ENCODE results near the gene DVL1. TPM values are rescaled to one million over a fixed set of nuclear protein-coding genes. Genes with fewer than 3 reads are reported as not detected.
A peak's percentile ranks its signal among the peaks of the same experiment; 100 is the strongest.

Gene DVL1
- total and polyA plus RNA-seq, 9 of the 15 experiments (the other 6 are each of a cell fraction or from before 2014, with no cell fraction given) = 0.62 to 135 (median 24.3) TPM

- TF ChIP-seq BMI1 (IDR thresholded peaks at IDR 0.05; ENCODE audit: low read length) (no peak), SP1 (CRISPR knock-in tag; IDR thresholded peaks at IDR 0.05) (peak; percentile 25; the same call in 1 of the 2 replicates), ZNF584 (CRISPR knock-in tag; IDR thresholded peaks at IDR 0.05; ENCODE audit: low read depth) (no peak), ATF7 (IDR thresholded peaks at IDR 0.05) (peak; percentile 28; the same call in 1 of the 2 replicates), ATF3 (IDR thresholded peaks at IDR 0.05) (peak; percentile 85), ATF3 (CRISPR knock-in tag; conservative IDR thresholded peaks at IDR 0.05) (no peak), CCNT2 (IDR thresholded peaks at IDR 0.05; ENCODE audit: borderline replicate concordance, extremely low read depth, insufficient read length, low read depth, low read length) (peak; percentile 19), ZNF785 (CRISPR knock-in tag; IDR thresholded peaks at IDR 0.05) (no peak), PHF20 (IDR thresholded peaks at IDR 0.05; ENCODE audit: partially characterized antibody) (no peak), ZBTB33 (CRISPR knock-in tag; IDR thresholded peaks at IDR 0.05) (peak; percentile 46; the same call in 1 of the 2 replicates), REST (IDR thresholded peaks at IDR 0.05; ENCODE audit: borderline replicate concordance) (0 out of 2 replicates have a peak, but pooled peaks have one; percentile 23), REST (CRISPR knock-in tag; IDR thresholded peaks at IDR 0.05; ENCODE audit: low read depth) (no peak), SFPQ (IDR thresholded peaks at IDR 0.05; ENCODE audit: low read depth, low read length) (no peak)
These were observed 43.7 kb downstream of the DVL1 start (continued) for GRCh38 chr1:1305300-1306069.
